Psoas muscle (tissue), 8 donors: ENCODE results near the gene MSL3. TPM values are rescaled to one million over a fixed set of nuclear protein-coding genes. Genes with fewer than 3 reads are reported as not detected.

Experiments
- ATAC-seq, 4 donors: fragments of 200-7000 bp; cut with Tn5 transposase; one replicate each; pipeline ENCODE4 v1.9.1; 2020; ENCODE audit warnings: moderate library complexity in 3 of 4, mild to moderate bottlenecking in 2 of 4
- DNase-seq, 2 donors: peaks; one replicate each; pipeline ENCODE4 v3.0.0-alpha.2; 2020
- H3K27ac ChIP-seq: fragments of 200-600 bp; one replicate; pipeline ENCODE4 v1.8.0; 2022
- H3K27me3 ChIP-seq, 3 donors: fragments of 200-600 bp in 1 of 3; one replicate each; pipeline versions ENCODE4 v1.6.1 to v1.8.0; 2013 to 2022; ENCODE audit warnings: low read length in 2 of 3, mild to moderate bottlenecking in 2 of 3, moderate library complexity in 1 of 3; ENCODE audit not compliant: insufficient read depth in 3 of 3
- H3K36me3 ChIP-seq, 2 donors: fragments of 200-600 bp in 1 of 2; one replicate each; pipeline versions ENCODE4 v1.6.1 to v1.8.0; 2013 to 2022; ENCODE audit warnings: low read depth in 1 of 2, mild to moderate bottlenecking in 1 of 2, moderate library complexity in 1 of 2; ENCODE audit not compliant: insufficient read depth in 1 of 2
- H3K4me1 ChIP-seq: fragments of 200-600 bp; one replicate; pipeline ENCODE4 v1.8.0; 2022
- H3K4me3 ChIP-seq: fragments of 200-600 bp; one replicate; pipeline ENCODE4 v1.8.0; 2022; ENCODE audit warnings: mild to moderate bottlenecking
- H3K9me3 ChIP-seq: fragments of 200-600 bp; one replicate; pipeline ENCODE4 v1.8.0; 2022
- WGBS, 3 donors: extraction: QIAGEN DNeasy Blood & Tissue Kit; methylation state at CpG; one replicate each; pipeline versions ENCODE4 v1.1.6 to v1.1.7; 2013; 5-methylcytosine and 5-hydroxymethylcytosine counted together
- intact Hi-C, 2 donors: fragments of 100-400 bp; cut with DNase I; formaldehyde crosslinking; loops; one replicate each; pipeline versions ENCODE4 v1.11.0 to v1.14.2; 2022
- polyA plus RNA-seq, 3 donors: library from polyadenylated mRNA; stranded (reverse); fragments of 200-250 nt; gene quantifications; one replicate each; pipeline ENCODE4 v1.2.3, GENCODE V29; 2013
- total RNA-seq, 4 donors: library from RNA; stranded (reverse); fragmentation: NEBNext Ultra II Directional in 2 of 4; extraction: Animal tissue kit (Norgen Biotek cat#: 25700) in 2 of 4; gene quantifications; one replicate each; pipeline versions ENCODE4 v1.2.1 to v1.2.4, GENCODE V29; 2021 to 2023
- TF ChIP-seq, protein P1 (sequence below): fragments of 200-600 bp; IDR thresholded peaks from one replicate; pipeline ENCODE4 v1.8.0; 2022; ENCODE audit warnings: antibody characterized with exemption
- donor health status: healthy with polysubstance abuse.
- donor health status: DM: no; HTN: no; CAD: no; lungs with moderate emphysema.
- donor health status: Bipolar disorder and iron deficiency.
- donor health status: healthy.
- donor health status: DM: yes; HTN: yes; CAD: no.
- donor health status: DM: no; HTN: no; CAD: no.
- donor health status: DM: no; HTN: no; CAD: no.
- donor health status: DM: yes; HTN: yes; CAD: no.

The MSL3 gene
- total and polyA plus RNA-seq, 7 donors: 19.1 to 52.3 (median 21.3) TPM

DNA sequence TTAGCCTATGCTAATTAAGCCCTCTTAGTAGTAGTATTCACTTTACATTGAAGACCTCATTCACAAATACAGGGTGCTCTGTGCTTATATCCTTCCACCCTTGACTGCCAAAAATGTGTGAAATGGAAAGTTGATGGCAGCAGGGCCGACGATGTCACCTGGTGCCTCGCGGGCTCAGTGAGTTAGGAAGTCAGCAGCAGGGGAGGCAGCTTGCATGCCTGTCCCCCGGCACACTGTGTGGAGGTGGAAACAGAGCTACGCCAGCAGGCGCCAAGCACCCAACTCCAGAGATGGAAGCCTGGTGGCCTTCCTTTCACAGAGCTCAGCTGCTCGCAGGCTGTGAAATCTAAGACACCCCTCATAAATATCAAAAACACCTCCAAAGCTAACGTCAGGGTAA is 8.4 kb downstream of the MSL3 start:
- Histone ChIP-seq H3K36me3 (peaks cover 8 to 77% of the 10 kb centered on the region in 2 donors), H3K27ac (no peak overlapping the region), H3K4me1 (no peaks in the 10 kb centered on the region), H3K27me3 (no peaks in the 10 kb centered on the region), H3K9me3 (no peaks in the 10 kb centered on the region), H3K4me3 (no peak overlapping the region)
- DNase-seq (no peak), ATAC-seq (no peak)
- WGBS, 3 donors: 76 to 89% (median 78%) methylated on average over 9 of the region's 9 CpGs
- TF ChIP-seq, protein P1, sequence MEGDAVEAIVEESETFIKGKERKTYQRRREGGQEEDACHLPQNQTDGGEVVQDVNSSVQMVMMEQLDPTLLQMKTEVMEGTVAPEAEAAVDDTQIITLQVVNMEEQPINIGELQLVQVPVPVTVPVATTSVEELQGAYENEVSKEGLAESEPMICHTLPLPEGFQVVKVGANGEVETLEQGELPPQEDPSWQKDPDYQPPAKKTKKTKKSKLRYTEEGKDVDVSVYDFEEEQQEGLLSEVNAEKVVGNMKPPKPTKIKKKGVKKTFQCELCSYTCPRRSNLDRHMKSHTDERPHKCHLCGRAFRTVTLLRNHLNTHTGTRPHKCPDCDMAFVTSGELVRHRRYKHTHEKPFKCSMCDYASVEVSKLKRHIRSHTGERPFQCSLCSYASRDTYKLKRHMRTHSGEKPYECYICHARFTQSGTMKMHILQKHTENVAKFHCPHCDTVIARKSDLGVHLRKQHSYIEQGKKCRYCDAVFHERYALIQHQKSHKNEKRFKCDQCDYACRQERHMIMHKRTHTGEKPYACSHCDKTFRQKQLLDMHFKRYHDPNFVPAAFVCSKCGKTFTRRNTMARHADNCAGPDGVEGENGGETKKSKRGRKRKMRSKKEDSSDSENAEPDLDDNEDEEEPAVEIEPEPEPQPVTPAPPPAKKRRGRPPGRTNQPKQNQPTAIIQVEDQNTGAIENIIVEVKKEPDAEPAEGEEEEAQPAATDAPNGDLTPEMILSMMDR: no peak
- intact Hi-C loops: loop anchor here in 1 of 2 donors (10.0 kb wide), 1 partner anchor 622 kb away; no protein-coding TSS in a partner anchor

DNA sequence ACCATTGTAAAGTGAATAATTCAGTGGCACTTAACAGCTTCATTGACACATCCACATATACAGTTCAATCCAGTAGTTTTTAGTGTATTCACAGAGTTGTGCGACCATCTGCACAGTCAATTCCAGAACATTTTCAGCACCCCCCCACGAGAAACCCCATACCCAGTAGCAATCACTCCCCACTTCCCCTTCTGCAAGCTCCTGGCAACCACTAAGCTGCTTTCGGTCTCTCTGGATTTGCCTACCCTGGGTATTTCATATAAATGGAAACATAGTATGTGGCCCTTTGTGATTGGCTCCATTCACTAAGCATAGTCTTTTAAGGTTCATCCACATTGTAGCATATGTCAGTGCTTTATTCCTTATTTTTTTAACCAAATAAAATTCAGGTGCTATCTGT is 10.0 kb downstream of the MSL3 start:
- Histone ChIP-seq H3K27ac (no peak overlapping the region), H3K36me3 (peaks cover 8 to 73% of the 10 kb centered on the region in 2 donors), H3K27me3 (no peaks in the 10 kb centered on the region), H3K9me3 (no peaks in the 10 kb centered on the region), H3K4me1 (no peaks in the 10 kb centered on the region), H3K4me3 (no peak overlapping the region)
- DNase-seq: no peak
- no peak for ATAC-seq
- WGBS, 3 donors: 72 to 91% (median 74%) methylated on average over 3 of the region's 3 CpGs
- intact Hi-C loops: loop anchor here in 1 of 2 donors (10.0 kb wide), 1 partner anchor 623 kb away; no protein-coding TSS in a partner anchor
- TF ChIP-seq, protein P1: no peak

DNA sequence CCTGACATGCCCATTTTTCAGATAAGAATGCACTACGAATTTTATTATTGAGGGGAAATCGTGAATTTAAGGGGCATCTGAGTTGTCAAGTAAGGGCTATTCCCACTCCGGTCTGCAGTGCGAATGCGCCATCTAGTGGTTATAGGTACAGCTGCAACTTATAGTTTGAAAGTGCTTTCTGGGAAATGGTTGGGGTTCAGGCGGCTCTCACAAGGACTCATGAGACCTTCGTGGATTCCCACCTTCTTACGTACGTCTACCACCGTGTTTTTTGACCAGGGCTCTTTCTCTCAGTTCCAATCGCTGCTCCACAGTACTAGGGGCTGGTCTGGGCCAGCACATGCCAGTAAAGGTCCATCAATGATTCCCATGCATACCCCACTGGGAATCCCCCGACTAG is 12.3 kb downstream of the MSL3 start:
- H3K27ac ChIP-seq: no peak overlapping the region
- ATAC-seq (peak; percentile 68 to 87 (median 76)), DNase-seq (no peak)
- TF ChIP-seq, protein P1: peak; percentile 83
- no peak overlapping the region for H3K4me3 ChIP-seq
- intact Hi-C loops: loop anchor here (1.0 to 5.0 kb wide), 5 partner anchors 43 to 628 kb away; no protein-coding TSS in a partner anchor
- no peaks in the 10 kb centered on the region for H3K27me3 ChIP-seq
- peaks cover 3 to 66% of the 10 kb centered on the region in 2 donors for H3K36me3 ChIP-seq
- no peaks in the 10 kb centered on the region for H3K9me3 ChIP-seq
- WGBS, 3 donors: 9 to 11% (median 11%) methylated on average over 12 of the region's 12 CpGs
- H3K4me1 ChIP-seq: no peaks in the 10 kb centered on the region

DNA sequence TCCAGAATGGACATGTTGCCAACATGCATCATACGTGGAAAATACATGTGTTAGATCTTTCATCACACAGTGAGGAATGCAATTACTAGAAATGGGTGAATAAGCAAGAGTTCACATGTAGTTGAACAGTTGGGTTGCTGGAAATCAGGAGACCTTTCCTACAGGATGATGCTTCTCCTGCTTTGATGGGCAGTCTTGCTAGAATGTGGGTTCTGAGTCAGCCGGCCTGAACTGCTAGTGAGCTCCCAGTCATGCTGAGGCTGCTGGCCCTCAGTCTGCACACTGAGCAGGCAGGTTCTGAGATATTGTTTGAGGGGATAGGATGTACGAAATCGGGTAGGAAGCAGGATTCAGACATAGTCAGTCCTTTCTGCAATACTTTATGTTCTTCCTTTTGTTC is 20.2 kb downstream of the MSL3 start:
- H3K9me3 ChIP-seq: no peaks in the 10 kb centered on the region
- ATAC-seq: no peak

More for the DNA sequence above, 20.2 kb downstream of the MSL3 start:
- TF ChIP-seq, protein P1: no peak
- H3K27ac ChIP-seq: no peak overlapping the region
- WGBS, 3 donors: 57 to 81% (median 69%) methylated on average over 4 of the region's 4 CpGs
- H3K27me3 ChIP-seq: peaks cover 0 to 9% (median 0%) of the 10 kb centered on the region in 3 donors
- no peak for DNase-seq
- peaks cover 0 to 24% of the 10 kb centered on the region in 2 donors for H3K36me3 ChIP-seq
- no peak overlapping the region for H3K4me3 ChIP-seq
- H3K4me1 ChIP-seq: no peaks in the 10 kb centered on the region
- intact Hi-C loops: no loop called here
